ENCODE data around the gene AQP9. TPM values are rescaled to one million over a fixed set of nuclear protein-coding genes. Genes with fewer than 3 reads are reported as not detected.
A peak's percentile ranks its signal among the peaks of the same experiment; 100 is the strongest.

AQP9 gene
- total and polyA plus RNA-seq, 8 donors = 0.06 to 137 (median 0.24) TPM; not detected in 1

GRCh38 chr15:58212909-58213526 lies 74.8 kb downstream of the AQP9 start:
- H3K4me1 ChIP-seq = peaks cover 0 to 6% of the 10 kb centered on the region in 2 donors
- no peak overlapping the region for H3K27ac ChIP-seq
- H3K4me3 ChIP-seq = no peak overlapping the region
- intact Hi-C loops (cut with DNase I) = no loop called here
- H3K9me3 ChIP-seq = no peaks in the 10 kb centered on the region
- no peaks in the 10 kb centered on the region for H3K36me3 ChIP-seq
- TF ChIP-seq CTCF (IDR thresholded peaks at IDR 0.05) = peak; percentile 31 to 38
- no peaks in the 10 kb centered on the region for H3K27me3 ChIP-seq
- DNase-seq = peak in 1 of 4 donors; percentile 40
- ATAC-seq = peak; percentile 76

- ATAC-seq (peak; percentile 38), DNase-seq (peak in 2 of 4 donors; percentile 62 to 68)
- Histone ChIP-seq H3K36me3 (no peaks in the 10 kb centered on the region), H3K27me3 (no peaks in the 10 kb centered on the region), H3K9me3 (no peaks in the 10 kb centered on the region), H3K27ac (no peak overlapping the region), H3K4me3 (no peak overlapping the region), H3K4me1 (peaks cover 0 to 6% of the 10 kb centered on the region in 2 donors)
- intact Hi-C loops (cut with DNase I) = no loop called here
- TF ChIP-seq CTCF (IDR thresholded peaks at IDR 0.05) = no peak
Observed at GRCh38 chr15:58213587-58214338, 75.6 kb downstream of the AQP9 start.

- intact Hi-C loops (cut with DNase I) = no loop called here
- no peaks in the 10 kb centered on the region for H3K27me3 ChIP-seq
- no peak for TF ChIP-seq CTCF (IDR thresholded peaks at IDR 0.05)
- DNase-seq (no peak), ATAC-seq (no peak)
- H3K9me3 ChIP-seq = peaks cover 0 to under 1% of the 10 kb centered on the region in 2 donors
- no peak overlapping the region for H3K4me3 ChIP-seq
- no peak overlapping the region for H3K27ac ChIP-seq
- no peaks in the 10 kb centered on the region for H3K36me3 ChIP-seq
- peaks cover 0 to 6% of the 10 kb centered on the region in 2 donors for H3K4me1 ChIP-seq
Observed at GRCh38 chr15:58214591-58215340, 76.6 kb downstream of the AQP9 start.

- H3K9me3 ChIP-seq = peaks cover 0 to 5% of the 10 kb centered on the region in 2 donors
- H3K4me1 ChIP-seq = peaks cover 0 to 6% of the 10 kb centered on the region in 2 donors
- H3K36me3 ChIP-seq = no peaks in the 10 kb centered on the region
- no peak for TF ChIP-seq CTCF (IDR thresholded peaks at IDR 0.05)
- H3K27ac ChIP-seq = no peak overlapping the region
- H3K4me3 ChIP-seq = no peak overlapping the region
- no peak for ATAC-seq
- DNase-seq = no peak
- intact Hi-C loops (cut with DNase I) = no loop called here
- H3K27me3 ChIP-seq = no peaks in the 10 kb centered on the region
Observed at GRCh38 chr15:58217460-58217859, 79.3 kb downstream of the AQP9 start.

Measured in left lung (tissue), 10 donors.